DND-41 (cell line): Measurements from ENCODE around the gene PROSER3.

Experiments used
- ATAC-seq: fragments of 200-7000 bp; cut with Tn5 transposase; 3 replicates; pipeline ENCODE4 v1.9.1; 2021; ENCODE audit warnings: low read depth; ENCODE audit not compliant: insufficient read depth
- DNase-seq: peaks from one replicate; pipeline ENCODE4 v3.0.0-alpha.2; 2020
- H2AFZ ChIP-seq: 2 replicates; pipeline ENCODE4 v1.6.0; 2012; ENCODE audit warnings: low read depth, low read length
- H3K27ac ChIP-seq: 2 replicates; pipeline ENCODE4 v1.5.1; 2012; ENCODE audit warnings: low read length, inconsistent platforms
- H3K27me3 ChIP-seq: fragments of 200-600 bp; sonication (generic); 2 replicates; pipeline ENCODE4 v1.6.0; 2012; ENCODE audit warnings: low read length, mild to moderate bottlenecking, inconsistent platforms; ENCODE audit not compliant: insufficient read depth, poor library complexity
- H3K36me3 ChIP-seq: 2 replicates; pipeline ENCODE4 v1.5.1; 2012; ENCODE audit warnings: low read length, inconsistent platforms; ENCODE audit not compliant: insufficient read depth
- H3K4me1 ChIP-seq: 2 replicates; pipeline ENCODE4 v1.5.1; 2012; ENCODE audit warnings: mild to moderate bottlenecking, low read length; ENCODE audit not compliant: insufficient read depth
- H3K4me2 ChIP-seq: 2 replicates; pipeline ENCODE4 v1.6.0; 2012; ENCODE audit warnings: mild to moderate bottlenecking, moderate library complexity, low read length, inconsistent platforms; ENCODE audit not compliant: insufficient read depth
- H3K4me3 ChIP-seq, 2 experiments: fragments of 200-600 bp in 1 of 2; shearing (Covaris generic) in 1 of 2; 2 replicates each; pipeline ENCODE4 v1.5.1; 2012 to 2016; ENCODE audit warnings: inconsistent platforms in 2 of 2, low read length in 2 of 2, mild to moderate bottlenecking in 2 of 2, low read depth in 1 of 2, moderate library complexity in 1 of 2
- H3K79me2 ChIP-seq: 2 replicates; pipeline ENCODE4 v1.6.0; 2012; ENCODE audit warnings: low read length, inconsistent platforms; ENCODE audit not compliant: insufficient read depth
- H3K9ac ChIP-seq: 2 replicates; pipeline ENCODE4 v1.6.0; 2012; ENCODE audit warnings: low read depth, mild to moderate bottlenecking, inconsistent platforms, low read length, moderate library complexity
- H3K9me3 ChIP-seq: 2 replicates; pipeline ENCODE4 v1.5.1; 2012; ENCODE audit warnings: low read length, moderate library complexity, mild to moderate bottlenecking, inconsistent platforms; ENCODE audit not compliant: insufficient read depth, severe bottlenecking
- H4K20me1 ChIP-seq: 2 replicates; pipeline ENCODE4 v1.6.0; 2012; ENCODE audit warnings: low read length; ENCODE audit not compliant: insufficient read depth
- EZH2 ChIP-seq: IDR thresholded peaks from 3 replicates; pipeline ENCODE4 v1.6.1; 2012; ENCODE audit warnings: borderline replicate concordance, low read depth, mild to moderate bottlenecking, moderate library complexity, low read length, inconsistent platforms; ENCODE audit not compliant: severe bottlenecking
- TF ChIP-seq, protein P1 (sequence below): IDR thresholded peaks from 2 replicates; pipeline ENCODE4 v1.5.1; 2012; ENCODE audit warnings: borderline replicate concordance, low read length, moderate library complexity, mild to moderate bottlenecking; ENCODE audit not compliant: poor library complexity, severe bottlenecking; ENCODE audit errors: extremely low read depth

The PROSER3 gene

DNA sequence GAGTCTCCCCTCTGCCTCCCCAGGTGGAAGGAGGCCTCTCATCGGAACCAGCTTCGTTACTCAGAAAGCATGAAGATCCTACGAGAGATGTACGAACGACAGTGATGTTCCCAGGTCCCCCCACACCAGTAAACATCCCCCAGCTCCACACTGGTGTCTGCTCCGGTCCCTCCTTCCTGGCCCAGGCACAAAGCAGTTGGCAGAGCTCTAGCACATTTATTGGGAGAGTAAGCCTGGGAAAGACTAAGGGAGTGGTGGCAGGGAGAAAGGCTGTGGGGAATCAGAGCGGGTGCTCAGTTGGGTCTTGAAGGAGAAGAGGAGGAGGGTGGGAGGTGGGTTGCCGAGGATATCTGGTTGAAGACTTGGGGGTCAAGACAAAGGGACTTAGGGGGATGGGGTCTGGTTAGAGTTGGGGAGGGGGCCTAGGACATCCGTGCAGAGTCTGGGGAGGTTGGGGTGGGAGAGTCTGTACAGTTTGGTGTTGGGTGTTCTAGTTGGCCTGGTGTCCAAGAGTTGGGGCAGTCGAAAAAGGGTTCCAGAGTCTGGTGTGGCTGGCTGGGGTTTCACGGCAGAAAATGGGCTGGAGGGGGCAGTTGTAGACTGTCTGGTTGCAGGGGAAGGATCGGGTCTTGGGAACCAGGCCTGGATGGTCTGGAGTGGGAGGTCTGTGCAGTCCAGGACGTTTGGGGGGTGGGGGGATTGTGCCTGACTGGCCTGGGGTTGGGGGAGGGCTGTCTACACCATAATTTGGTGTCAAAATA is 3.4 kb upstream of the PROSER3 start:
- peaks cover 30% of the 10 kb centered on the region for H3K36me3 ChIP-seq
- DNase-seq (no peak), ATAC-seq (no peak)
- H3K4me3 ChIP-seq = no peak overlapping the region
- H3K79me2 ChIP-seq = peaks cover 21% of the 10 kb centered on the region
- H3K9me3 ChIP-seq = no peaks in the 10 kb centered on the region
- H2AFZ ChIP-seq = no peak overlapping the region
- H3K27ac ChIP-seq = no peak overlapping the region
- H4K20me1 ChIP-seq = peaks cover 15% of the 10 kb centered on the region
- peaks cover 29% of the 10 kb centered on the region for H3K4me1 ChIP-seq
- no peaks in the 10 kb centered on the region for H3K27me3 ChIP-seq
- no peak overlapping the region for H3K9ac ChIP-seq
- H3K4me2 ChIP-seq = no peak overlapping the region
- no peak for TF ChIP-seq EZH2
- TF ChIP-seq, protein P1, sequence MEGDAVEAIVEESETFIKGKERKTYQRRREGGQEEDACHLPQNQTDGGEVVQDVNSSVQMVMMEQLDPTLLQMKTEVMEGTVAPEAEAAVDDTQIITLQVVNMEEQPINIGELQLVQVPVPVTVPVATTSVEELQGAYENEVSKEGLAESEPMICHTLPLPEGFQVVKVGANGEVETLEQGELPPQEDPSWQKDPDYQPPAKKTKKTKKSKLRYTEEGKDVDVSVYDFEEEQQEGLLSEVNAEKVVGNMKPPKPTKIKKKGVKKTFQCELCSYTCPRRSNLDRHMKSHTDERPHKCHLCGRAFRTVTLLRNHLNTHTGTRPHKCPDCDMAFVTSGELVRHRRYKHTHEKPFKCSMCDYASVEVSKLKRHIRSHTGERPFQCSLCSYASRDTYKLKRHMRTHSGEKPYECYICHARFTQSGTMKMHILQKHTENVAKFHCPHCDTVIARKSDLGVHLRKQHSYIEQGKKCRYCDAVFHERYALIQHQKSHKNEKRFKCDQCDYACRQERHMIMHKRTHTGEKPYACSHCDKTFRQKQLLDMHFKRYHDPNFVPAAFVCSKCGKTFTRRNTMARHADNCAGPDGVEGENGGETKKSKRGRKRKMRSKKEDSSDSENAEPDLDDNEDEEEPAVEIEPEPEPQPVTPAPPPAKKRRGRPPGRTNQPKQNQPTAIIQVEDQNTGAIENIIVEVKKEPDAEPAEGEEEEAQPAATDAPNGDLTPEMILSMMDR = no peak

DNA sequence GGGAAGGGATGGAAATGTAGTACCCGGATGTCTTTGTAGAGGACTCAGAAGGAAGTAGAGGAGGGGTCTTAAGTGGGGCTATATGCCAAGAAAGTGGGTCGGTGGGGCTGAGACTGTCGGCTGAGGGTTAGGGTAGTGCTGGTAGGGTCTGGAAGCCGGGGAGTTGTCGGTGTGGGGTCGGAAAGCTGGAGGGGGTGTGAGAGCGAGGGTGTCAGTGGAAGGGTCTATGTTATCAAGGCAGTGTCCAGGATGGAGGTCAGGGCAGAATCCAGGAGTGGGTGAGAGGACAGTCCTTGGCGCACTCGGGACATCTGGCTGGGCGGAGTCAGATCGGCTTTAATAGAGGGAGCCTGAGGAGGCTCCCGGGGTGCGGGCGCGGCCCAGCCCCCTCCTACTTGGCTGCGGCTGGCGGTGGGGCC is 2.8 kb upstream of the PROSER3 start:
- Histone ChIP-seq H3K9ac (no peak overlapping the region), H3K4me1 (peaks cover 27% of the 10 kb centered on the region), H3K27me3 (no peaks in the 10 kb centered on the region), H3K4me2 (no peak overlapping the region), H3K9me3 (no peaks in the 10 kb centered on the region), H3K79me2 (peaks cover 22% of the 10 kb centered on the region), H3K36me3 (peaks cover 36% of the 10 kb centered on the region), H3K27ac (no peak overlapping the region), H2AFZ (no peak overlapping the region), H4K20me1 (peaks cover 19% of the 10 kb centered on the region), H3K4me3 (no peak overlapping the region)
- TF ChIP-seq EZH2 = no peak
- TF ChIP-seq, protein P1 = no peak
- DNase-seq (no peak), ATAC-seq (no peak)

GRCh38 chr19:35755550-35756376 is 2.2 kb upstream of the PROSER3 start:
- TF ChIP-seq, protein P1 = no peak
- TF ChIP-seq EZH2 = no peak
- H3K9me3 ChIP-seq = no peaks in the 10 kb centered on the region
- H3K4me2 ChIP-seq = no peak overlapping the region
- H3K79me2 ChIP-seq = peaks cover 26% of the 10 kb centered on the region
- H3K27me3 ChIP-seq = no peaks in the 10 kb centered on the region
- peaks cover 16% of the 10 kb centered on the region for H4K20me1 ChIP-seq
- ATAC-seq (no peak), DNase-seq (no peak)
- H2AFZ ChIP-seq = no peak overlapping the region
- peaks cover 42% of the 10 kb centered on the region for H3K36me3 ChIP-seq
- no peak overlapping the region for H3K4me3 ChIP-seq
- peaks cover 26% of the 10 kb centered on the region for H3K4me1 ChIP-seq
- no peak overlapping the region for H3K27ac ChIP-seq
- no peak overlapping the region for H3K9ac ChIP-seq
